Measurements from ENCODE around the gene SYNPR.

DNA sequence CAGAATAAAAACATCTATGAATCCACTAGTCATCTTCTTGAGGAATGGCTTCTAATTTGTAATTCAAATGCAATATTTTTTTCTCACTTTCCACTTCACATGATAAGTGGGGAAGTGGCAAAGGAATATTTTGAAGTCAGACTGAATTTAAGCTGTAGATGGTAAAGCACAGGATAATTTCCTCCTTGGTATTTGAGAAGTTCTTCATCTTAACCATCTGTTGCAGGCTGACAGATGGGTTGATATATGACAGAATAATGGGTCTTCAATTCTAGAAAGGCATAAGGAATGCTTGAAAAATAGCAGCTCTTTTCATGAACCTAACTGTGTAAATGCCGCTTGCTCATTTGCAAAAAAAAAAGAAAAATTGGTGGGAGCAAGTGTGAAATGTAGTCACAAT, 307.8 kb downstream of the SYNPR start:
- TF ChIP-seq, protein P1, sequence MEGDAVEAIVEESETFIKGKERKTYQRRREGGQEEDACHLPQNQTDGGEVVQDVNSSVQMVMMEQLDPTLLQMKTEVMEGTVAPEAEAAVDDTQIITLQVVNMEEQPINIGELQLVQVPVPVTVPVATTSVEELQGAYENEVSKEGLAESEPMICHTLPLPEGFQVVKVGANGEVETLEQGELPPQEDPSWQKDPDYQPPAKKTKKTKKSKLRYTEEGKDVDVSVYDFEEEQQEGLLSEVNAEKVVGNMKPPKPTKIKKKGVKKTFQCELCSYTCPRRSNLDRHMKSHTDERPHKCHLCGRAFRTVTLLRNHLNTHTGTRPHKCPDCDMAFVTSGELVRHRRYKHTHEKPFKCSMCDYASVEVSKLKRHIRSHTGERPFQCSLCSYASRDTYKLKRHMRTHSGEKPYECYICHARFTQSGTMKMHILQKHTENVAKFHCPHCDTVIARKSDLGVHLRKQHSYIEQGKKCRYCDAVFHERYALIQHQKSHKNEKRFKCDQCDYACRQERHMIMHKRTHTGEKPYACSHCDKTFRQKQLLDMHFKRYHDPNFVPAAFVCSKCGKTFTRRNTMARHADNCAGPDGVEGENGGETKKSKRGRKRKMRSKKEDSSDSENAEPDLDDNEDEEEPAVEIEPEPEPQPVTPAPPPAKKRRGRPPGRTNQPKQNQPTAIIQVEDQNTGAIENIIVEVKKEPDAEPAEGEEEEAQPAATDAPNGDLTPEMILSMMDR (IDR thresholded peaks at IDR 0.05), result no peak
- TF ChIP-seq POLR2A (IDR thresholded peaks at IDR 0.05), result no peak

Measured in heart left ventricle (tissue), 13 donors.